Breast epithelium (tissue), 3 donors: ENCODE measurements around the gene SPSB3.

Experiments used
- POLR2AphosphoS5 ChIP-seq, 3 donors: sonication (generic); formaldehyde crosslinking; IDR thresholded peaks; one replicate each; pipeline ENCODE4 v1.6.1; 2017; ENCODE audit warnings: antibody characterized with exemption in 3 of 3
- TF ChIP-seq, protein P1 (sequence below), 3 donors: fragments of 450-650 bp; IDR thresholded peaks; one replicate each; pipeline ENCODE4 v1.5.1; 2016 to 2017; ENCODE audit warnings: antibody characterized with exemption in 3 of 3, mild to moderate bottlenecking in 3 of 3, moderate library complexity in 3 of 3

DNA sequence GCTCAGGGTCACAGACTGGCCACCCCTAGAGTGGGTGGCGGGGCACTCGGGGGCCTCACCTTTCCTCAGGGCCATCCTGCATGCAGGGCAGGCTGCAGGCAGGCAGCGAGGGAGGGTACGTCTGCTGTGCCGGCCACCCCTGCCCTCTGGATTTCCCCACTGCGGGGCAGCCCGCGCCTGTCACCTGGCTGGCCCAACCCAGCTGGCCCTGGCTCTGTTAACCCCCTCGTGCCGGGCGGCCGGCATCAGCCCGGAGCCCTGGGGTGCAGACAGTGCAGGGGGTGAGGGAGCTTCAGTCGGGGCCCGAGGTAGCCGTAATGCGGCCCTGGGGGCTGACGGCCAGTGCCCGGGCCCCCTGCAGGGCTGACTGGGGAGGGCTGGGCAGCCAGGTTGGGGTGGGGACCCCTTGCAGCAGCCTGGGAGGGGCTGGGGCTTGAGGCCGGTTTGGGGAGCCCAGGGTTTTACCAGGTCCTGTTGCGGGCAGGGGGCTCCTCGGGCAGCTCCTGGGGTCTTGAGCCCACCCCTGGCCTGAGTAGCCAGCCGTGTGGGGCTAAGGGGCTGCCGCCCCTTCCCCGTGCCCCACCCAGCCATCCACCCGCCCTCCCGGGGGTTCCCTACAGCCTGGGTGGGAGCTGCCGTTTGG is 11.3 kb upstream of the SPSB3 start, which contains the start of gene IGFALS:
- TF ChIP-seq, protein P1, sequence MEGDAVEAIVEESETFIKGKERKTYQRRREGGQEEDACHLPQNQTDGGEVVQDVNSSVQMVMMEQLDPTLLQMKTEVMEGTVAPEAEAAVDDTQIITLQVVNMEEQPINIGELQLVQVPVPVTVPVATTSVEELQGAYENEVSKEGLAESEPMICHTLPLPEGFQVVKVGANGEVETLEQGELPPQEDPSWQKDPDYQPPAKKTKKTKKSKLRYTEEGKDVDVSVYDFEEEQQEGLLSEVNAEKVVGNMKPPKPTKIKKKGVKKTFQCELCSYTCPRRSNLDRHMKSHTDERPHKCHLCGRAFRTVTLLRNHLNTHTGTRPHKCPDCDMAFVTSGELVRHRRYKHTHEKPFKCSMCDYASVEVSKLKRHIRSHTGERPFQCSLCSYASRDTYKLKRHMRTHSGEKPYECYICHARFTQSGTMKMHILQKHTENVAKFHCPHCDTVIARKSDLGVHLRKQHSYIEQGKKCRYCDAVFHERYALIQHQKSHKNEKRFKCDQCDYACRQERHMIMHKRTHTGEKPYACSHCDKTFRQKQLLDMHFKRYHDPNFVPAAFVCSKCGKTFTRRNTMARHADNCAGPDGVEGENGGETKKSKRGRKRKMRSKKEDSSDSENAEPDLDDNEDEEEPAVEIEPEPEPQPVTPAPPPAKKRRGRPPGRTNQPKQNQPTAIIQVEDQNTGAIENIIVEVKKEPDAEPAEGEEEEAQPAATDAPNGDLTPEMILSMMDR (IDR thresholded peaks at IDR 0.05) = no peak
- TF ChIP-seq POLR2AphosphoS5 (IDR thresholded peaks at IDR 0.05) = no peak
